Measurements from ENCODE around the gene SMAD2.
"Not testable (repeated sequence)": the region's sequence is repeated elsewhere in the genome, so short reads cannot be mapped to it uniquely, and the experiment has no call there.

Gene SMAD2

GRCh38 chr18:47842836-47843235 is 87.6 kb downstream of the SMAD2 start:
- no peak for DNase-seq (ENCODE audit: low read depth)

- no peak for DNase-seq (ENCODE audit: low read depth)
These were observed 92.1 kb downstream of the SMAD2 start for GRCh38 chr18:47838396-47838795.

- DNase-seq (ENCODE audit: low read depth): no peak
These were observed 98.1 kb downstream of the SMAD2 start for GRCh38 chr18:47832348-47832747.

GRCh38 chr18:47831351-47831750 is 99.1 kb downstream of the SMAD2 start:
- DNase-seq (ENCODE audit: low read depth): no peak

- DNase-seq (ENCODE audit: low read depth): no peak
These were observed 99.7 kb downstream of the SMAD2 start for GRCh38 chr18:47830772-47831171.

- no peak for DNase-seq (ENCODE audit: low read depth)
These were observed 100.6 kb downstream of the SMAD2 start for GRCh38 chr18:47829831-47830230.

GRCh38 chr18:47828031-47828430 is 102.4 kb downstream of the SMAD2 start:
- not testable (repeated sequence) for DNase-seq (ENCODE audit: low read depth)

GRCh38 chr18:47826157-47827074 is 104.0 kb downstream of the SMAD2 start:
- no peak for DNase-seq (ENCODE audit: low read depth)

GRCh38 chr18:47821314-47821713 is 109.1 kb downstream of the SMAD2 start:
- no peak for DNase-seq (ENCODE audit: low read depth)

GRCh38 chr18:47817795-47818077 is 112.7 kb downstream of the SMAD2 start:
- no peak for DNase-seq (ENCODE audit: low read depth)

GRCh38 chr18:47817017-47817794 is 113.3 kb downstream of the SMAD2 start:
- no peak for DNase-seq (ENCODE audit: low read depth)

GRCh38 chr18:47815486-47816270 is 114.8 kb downstream of the SMAD2 start:
- no peak for DNase-seq (ENCODE audit: low read depth)

GRCh38 chr18:47809420-47809819 is 121.0 kb downstream of the SMAD2 start:
- no peak for DNase-seq (ENCODE audit: low read depth)

- DNase-seq (ENCODE audit: low read depth): no peak
These were observed 127.7 kb downstream of the SMAD2 start for GRCh38 chr18:47802802-47803201.

- no peak for DNase-seq (ENCODE audit: low read depth)
These were observed 128.6 kb downstream of the SMAD2 start for GRCh38 chr18:47801817-47802216.

- DNase-seq (ENCODE audit: low read depth): no peak
These were observed 129.7 kb downstream of the SMAD2 start for GRCh38 chr18:47800756-47801155.

GRCh38 chr18:47800248-47800647 is 130.2 kb downstream of the SMAD2 start:
- DNase-seq (ENCODE audit: low read depth): no peak

- no peak for DNase-seq (ENCODE audit: low read depth)
These were observed 131.1 kb downstream of the SMAD2 start for GRCh38 chr18:47799376-47799775.

- DNase-seq (ENCODE audit: low read depth): no peak
These were observed 132.1 kb downstream of the SMAD2 start for GRCh38 chr18:47798366-47798765.

- DNase-seq (ENCODE audit: low read depth): no peak
These were observed 133.3 kb downstream of the SMAD2 start for GRCh38 chr18:47797126-47797525.

GRCh38 chr18:47795434-47795814 is 135.0 kb downstream of the SMAD2 start:
- no peak for DNase-seq (ENCODE audit: low read depth)

- DNase-seq (ENCODE audit: low read depth): no peak
These were observed 135.6 kb downstream of the SMAD2 start for GRCh38 chr18:47794725-47795433.

All from T-helper 22 cell (primary cell).